Erythroblast (primary cell): ENCODE measurements around the gene HNRNPDL.

Source experiments
- GATA1 ChIP-seq: IDR thresholded peaks from 2 replicates; pipeline ENCODE4 v1.6.1; 2011; ENCODE audit warnings: low read depth, mild to moderate bottlenecking, control low read depth, low read length, moderate library complexity
- POLR2A ChIP-seq: IDR thresholded peaks from 2 replicates; pipeline ENCODE4 v1.6.1; 2011; ENCODE audit warnings: mild to moderate bottlenecking, low read length

DNA sequence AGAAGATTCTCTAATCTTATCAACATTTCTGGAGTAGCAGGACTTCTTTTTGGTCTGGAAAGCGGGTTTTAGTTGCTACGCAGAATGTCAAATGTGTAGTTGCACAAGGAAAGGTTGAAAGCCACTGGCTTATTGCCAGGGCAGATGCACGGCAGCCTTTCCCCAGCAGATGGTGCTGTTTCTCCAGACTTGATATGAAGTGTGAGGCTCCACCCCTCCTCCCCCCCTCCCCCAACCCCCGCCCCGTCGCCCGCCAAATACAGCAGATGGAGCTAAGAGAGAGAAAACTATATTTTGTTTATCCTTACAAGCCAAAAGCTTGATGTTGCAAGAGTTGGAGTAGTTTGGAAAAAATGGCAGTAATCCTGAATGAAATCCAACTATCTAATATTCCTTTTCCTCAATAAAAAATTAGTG is 32.2 kb upstream of the HNRNPDL start:
- TF ChIP-seq POLR2A, result no peak
- TF ChIP-seq GATA1, result no peak
